ENCODE measurements around the gene SLC16A7.

The SLC16A7 gene

GRCh38 chr12:59652130-59652529 is 56.3 kb downstream of the SLC16A7 start:
- H3K4me1 Mint-ChIP-seq = no peaks in the 10 kb centered on the region
- H3K9me3 Mint-ChIP-seq = no peaks in the 10 kb centered on the region
- H3K4me3 Mint-ChIP-seq = no peak overlapping the region
- no peaks in the 10 kb centered on the region for H3K36me3 Mint-ChIP-seq (ENCODE audit: low read depth)
- no peak for DNase-seq
- no peaks in the 10 kb centered on the region for H3K27me3 Mint-ChIP-seq (ENCODE audit: low read depth, poor library complexity)
- H3K27ac Mint-ChIP-seq = no peak overlapping the region
- no peak for TF ChIP-seq CTCF (IDR thresholded peaks at IDR 0.05)

- no peak overlapping the region for H3K4me3 Mint-ChIP-seq
- H3K36me3 Mint-ChIP-seq (ENCODE audit: low read depth) = no peaks in the 10 kb centered on the region
- H3K4me1 Mint-ChIP-seq = no peaks in the 10 kb centered on the region
Observed at GRCh38 chr12:59654061-59654460, 58.2 kb downstream of the SLC16A7 start.

GRCh38 chr12:59657266-59657665 is 61.4 kb downstream of the SLC16A7 start:
- H3K4me1 Mint-ChIP-seq = no peaks in the 10 kb centered on the region
- no peak overlapping the region for H3K4me3 Mint-ChIP-seq
- no peaks in the 10 kb centered on the region for H3K27me3 Mint-ChIP-seq (ENCODE audit: low read depth, poor library complexity)
- no peak overlapping the region for H3K27ac Mint-ChIP-seq
- H3K36me3 Mint-ChIP-seq (ENCODE audit: low read depth) = no peaks in the 10 kb centered on the region
- no peak for TF ChIP-seq CTCF (IDR thresholded peaks at IDR 0.05)
- no peaks in the 10 kb centered on the region for H3K9me3 Mint-ChIP-seq
- DNase-seq = no peak

More at GRCh38 chr12:59654061-59654460, 58.2 kb downstream of the SLC16A7 start:
- TF ChIP-seq CTCF (IDR thresholded peaks at IDR 0.05) = no peak
- Mint-ChIP-seq H3K27me3 (ENCODE audit: low read depth, poor library complexity) (no peaks in the 10 kb centered on the region), H3K9me3 (no peaks in the 10 kb centered on the region), H3K27ac (no peak overlapping the region)
- no peak for DNase-seq

- no peaks in the 10 kb centered on the region for H3K27me3 Mint-ChIP-seq (ENCODE audit: low read depth, poor library complexity)
- DNase-seq = no peak
- H3K27ac Mint-ChIP-seq = no peak overlapping the region
- H3K4me3 Mint-ChIP-seq = no peak overlapping the region
- H3K9me3 Mint-ChIP-seq = no peaks in the 10 kb centered on the region
- no peak for TF ChIP-seq CTCF (IDR thresholded peaks at IDR 0.05)
- H3K4me1 Mint-ChIP-seq = no peaks in the 10 kb centered on the region
- no peaks in the 10 kb centered on the region for H3K36me3 Mint-ChIP-seq (ENCODE audit: low read depth)
Observed at GRCh38 chr12:59657711-59658110, 61.9 kb downstream of the SLC16A7 start.

GRCh38 chr12:59660148-59660547 is 64.3 kb downstream of the SLC16A7 start:
- no peak for TF ChIP-seq CTCF (IDR thresholded peaks at IDR 0.05)
- H3K4me1 Mint-ChIP-seq = no peaks in the 10 kb centered on the region
- no peak for DNase-seq
- H3K4me3 Mint-ChIP-seq = no peak overlapping the region
- H3K27me3 Mint-ChIP-seq (ENCODE audit: low read depth, poor library complexity) = no peaks in the 10 kb centered on the region
- no peaks in the 10 kb centered on the region for H3K9me3 Mint-ChIP-seq
- H3K36me3 Mint-ChIP-seq (ENCODE audit: low read depth) = no peaks in the 10 kb centered on the region
- no peak overlapping the region for H3K27ac Mint-ChIP-seq

GRCh38 chr12:59660921-59661597 is 65.2 kb downstream of the SLC16A7 start:
- Mint-ChIP-seq H3K27me3 (ENCODE audit: low read depth, poor library complexity) (no peaks in the 10 kb centered on the region), H3K36me3 (ENCODE audit: low read depth) (no peaks in the 10 kb centered on the region), H3K9me3 (peaks cover 4% of the 10 kb centered on the region), H3K4me3 (no peak overlapping the region), H3K4me1 (no peaks in the 10 kb centered on the region), H3K27ac (no peak overlapping the region)
- no peak for TF ChIP-seq CTCF (IDR thresholded peaks at IDR 0.05)
- DNase-seq = no peak
